Fibroblast of upper back skin (primary cell): ENCODE results near the gene FUT7.
"Not testable (repeated sequence)": the region's sequence is repeated elsewhere in the genome, so short reads cannot be mapped to it uniquely, and the experiment has no call there.

Experiments
- DNase-seq: peaks from one replicate; pipeline ENCODE4 v3.0.0-alpha.2; 2013

Gene FUT7

DNA sequence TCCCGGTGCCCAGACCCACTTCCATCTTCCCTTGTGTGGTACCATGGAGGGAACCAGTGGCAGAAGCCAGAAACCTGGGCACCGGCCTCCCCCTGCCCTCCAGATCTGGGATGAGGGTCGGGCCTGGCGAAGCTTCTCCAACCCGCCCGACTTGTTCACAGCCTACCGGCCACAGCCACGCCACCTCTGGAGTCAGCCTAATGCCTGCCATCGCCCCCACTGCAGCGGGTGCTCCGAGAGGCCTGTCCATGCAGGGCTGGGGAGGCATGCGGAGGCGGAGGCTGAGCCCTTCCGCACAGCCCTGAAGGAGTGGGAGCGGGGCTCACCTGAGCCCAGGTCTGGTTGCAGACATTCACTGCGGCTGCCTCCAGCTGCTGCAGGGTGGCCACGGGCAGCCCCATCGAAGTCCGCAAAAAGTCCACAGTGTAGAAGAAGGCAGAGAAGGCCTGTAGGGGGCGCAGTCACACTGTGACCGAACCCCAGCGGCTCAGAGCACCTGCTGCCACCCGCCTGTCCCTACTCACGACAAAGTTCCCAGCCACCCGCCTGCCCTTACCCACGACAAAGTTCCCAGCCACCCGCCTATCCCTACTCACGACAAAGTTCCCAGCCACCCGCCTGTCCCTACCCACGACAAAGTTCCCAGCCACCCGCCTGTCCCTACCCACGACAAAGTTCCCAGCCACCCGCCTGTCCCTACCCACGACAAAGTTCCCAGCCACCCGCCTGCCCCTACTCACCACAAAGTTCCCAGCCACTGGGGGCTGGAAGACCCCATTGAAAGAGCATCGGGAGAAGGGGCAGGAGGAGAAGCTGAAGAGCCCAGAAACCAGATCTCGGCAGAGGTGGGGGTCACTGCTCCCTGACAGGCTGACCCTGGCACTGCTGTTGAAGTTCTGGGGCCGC lies 17.9 kb upstream of the FUT7 start:
- peak; percentile 24 for DNase-seq

DNA sequence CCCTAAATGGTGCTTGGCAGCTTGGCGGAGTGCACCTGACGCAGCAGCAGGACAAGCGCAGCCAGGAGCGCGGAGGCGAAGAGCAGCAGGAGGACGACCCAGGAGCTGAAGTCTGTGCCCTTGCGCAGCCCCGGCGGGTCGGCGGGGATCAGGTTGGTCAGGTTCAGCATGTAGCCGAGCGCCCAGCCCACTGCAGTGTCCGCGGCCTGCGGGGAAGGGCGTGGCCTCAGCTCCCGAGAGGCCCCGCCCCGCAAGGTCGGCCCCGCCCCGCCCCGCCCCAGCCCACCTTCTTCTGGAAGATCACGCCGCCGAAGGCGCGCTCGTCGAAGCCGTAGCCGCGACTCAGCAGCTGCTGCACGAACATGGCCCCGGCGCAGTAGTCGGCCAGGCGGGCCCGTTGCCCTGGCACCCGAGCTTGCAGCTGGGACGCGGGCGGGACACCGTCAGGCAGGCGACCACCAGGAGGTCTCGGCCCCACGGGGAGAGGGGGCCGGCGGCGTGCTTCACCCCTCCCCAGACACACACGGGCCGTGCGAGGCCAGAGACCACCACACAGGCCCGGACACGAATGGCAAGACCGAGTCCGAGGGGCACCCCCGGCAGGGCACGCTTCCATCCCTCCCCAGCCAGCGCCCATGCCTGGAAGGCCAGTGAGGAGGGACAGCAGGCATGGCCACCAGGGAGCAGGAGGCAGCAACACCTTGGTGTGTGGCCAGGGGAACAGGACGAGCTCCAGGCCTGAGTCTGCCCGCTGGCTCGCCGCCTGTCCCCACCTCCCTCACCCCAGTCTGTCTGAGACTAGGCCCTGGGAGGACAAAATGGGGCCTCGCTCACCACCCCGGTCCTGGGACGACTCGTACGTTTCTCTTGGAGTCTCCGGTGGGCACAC lies 17.0 kb upstream of the FUT7 start:
- no peak for DNase-seq

DNA sequence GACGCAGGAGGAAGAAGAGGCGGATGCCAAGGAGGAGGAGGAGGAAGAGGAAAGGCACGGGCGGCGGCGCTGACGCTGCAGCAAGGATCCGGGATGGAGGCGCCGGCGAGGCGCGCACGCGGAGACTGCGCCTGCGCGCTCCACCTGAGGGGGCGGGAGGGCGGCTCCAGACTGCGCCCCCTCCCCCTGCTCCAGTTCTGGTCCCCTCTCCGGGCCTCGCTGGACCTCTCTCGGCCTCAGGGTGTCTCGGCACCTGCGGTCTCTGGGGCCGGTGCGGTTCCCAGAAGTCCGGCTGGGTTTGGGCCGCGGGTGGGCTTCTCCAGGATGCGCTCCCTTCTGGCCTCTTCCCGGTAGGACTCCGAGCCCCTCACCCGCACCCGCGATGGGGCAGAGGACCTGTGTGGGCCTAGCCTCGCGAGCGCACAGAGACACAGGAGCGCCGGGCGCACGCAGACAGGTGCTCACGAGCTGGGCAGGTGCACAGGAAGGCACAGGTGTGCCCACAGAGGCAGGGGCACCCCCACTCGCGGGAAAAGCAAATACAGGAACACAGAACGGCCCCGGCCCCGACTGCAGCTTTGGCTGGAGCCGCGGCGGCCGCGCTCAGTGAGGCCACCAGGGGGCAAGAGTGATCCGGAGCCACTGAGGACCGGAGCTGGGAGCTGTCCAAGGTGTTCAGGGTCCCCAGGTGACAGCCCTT lies 14.3 kb upstream of the FUT7 start, which contains the start of gene NPDC1:
Gene NPDC1 (minus strand): TSS at position 90 of the 700 bp plus-strand sequence. CDS start 188 bp downstream, outside the sequence.
- DNase-seq, result peak; percentile 56

DNA sequence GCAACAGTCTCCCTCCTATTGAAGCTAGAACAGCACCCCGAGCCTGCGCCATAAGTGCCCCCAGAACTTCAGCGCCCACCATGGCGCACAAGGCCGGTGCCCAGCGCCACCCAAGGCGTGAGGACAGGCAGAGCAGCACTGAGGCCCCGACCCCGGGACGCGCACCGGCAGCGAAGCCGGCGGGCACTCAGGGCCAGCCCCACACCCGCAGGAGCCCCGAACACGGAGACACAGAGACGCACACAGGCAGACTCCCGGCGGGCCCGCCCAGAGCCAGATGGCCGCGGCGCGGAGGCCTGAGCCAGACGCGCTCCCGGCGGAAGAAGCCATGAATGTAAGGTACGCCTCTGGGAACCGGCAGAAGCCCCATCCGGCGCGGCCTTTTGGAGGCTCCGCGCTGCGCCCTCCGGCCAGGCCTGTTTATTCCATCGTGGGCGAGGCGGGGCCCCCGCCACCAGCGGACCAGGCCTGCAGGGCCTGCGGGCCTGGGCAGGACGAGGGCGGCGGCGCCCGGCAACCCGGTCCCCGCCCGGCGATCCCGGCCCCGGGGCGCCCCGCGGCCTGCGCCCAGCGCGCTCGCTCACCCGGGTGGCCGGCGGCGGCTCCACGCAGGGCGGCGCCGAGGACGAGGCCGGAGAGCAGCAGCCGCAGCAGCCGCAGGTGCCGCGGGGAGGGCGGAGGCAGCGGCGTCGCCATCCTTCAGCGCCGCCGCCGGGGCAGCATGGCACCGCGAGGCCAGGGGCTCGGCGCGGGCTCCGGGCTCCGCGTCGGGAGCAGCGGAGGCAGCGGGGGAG lies 13.6 kb upstream of the FUT7 start:
- peak; percentile 19 for DNase-seq

DNA sequence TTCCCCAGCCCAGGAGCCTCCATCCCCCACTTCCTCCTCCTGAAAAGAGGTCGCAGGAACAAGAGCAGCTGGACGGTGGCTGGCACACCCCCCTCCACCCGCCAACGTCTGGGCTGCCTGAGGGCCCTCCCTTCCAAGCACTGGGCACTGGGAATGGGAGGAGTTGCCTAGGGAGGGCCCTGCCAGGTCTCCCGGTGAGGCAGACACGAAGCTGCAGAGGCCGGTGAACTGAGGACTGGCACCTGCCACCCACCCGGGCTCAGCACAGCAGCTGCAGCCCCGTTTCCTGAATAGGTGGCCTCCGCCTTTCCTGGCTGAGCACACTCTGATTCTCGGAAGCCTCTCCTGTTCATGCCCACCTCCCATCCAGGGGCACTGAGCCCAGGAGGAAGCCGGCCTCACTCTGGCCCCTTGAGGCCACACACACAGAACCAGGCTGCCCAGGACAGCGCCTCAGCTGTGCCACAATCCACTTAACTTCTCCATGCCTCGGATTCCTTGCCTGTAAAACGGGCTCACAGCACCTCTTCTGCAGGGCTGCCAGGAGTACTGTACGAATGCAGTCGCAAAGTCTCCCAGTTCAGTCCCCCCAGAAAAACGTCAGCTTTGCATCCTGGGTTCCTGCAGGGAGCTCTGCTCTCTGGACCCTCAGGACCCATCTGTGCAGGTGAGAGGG lies 12.8 kb upstream of the FUT7 start:
- DNase-seq, result no peak

DNA sequence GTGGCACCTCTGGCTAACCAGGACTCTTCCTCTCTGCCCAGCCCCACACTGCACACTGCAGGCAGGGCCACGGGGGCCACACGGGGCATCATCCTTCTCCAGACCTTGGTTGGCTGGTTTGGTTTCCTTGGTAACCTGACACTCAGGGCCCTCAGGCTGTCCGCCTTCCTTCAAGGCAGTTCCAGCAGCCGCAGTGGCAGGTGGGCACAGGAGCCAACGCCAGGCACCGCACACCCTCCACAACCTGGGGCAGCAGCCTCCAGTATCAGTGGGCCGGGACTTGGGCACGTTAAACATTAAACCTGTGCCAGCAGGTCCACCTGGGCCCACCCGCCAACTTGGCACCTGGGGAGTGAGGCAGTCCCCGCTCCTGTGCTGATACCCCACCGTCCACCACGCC lies 12.1 kb upstream of the FUT7 start:
- DNase-seq, result no peak

DNA sequence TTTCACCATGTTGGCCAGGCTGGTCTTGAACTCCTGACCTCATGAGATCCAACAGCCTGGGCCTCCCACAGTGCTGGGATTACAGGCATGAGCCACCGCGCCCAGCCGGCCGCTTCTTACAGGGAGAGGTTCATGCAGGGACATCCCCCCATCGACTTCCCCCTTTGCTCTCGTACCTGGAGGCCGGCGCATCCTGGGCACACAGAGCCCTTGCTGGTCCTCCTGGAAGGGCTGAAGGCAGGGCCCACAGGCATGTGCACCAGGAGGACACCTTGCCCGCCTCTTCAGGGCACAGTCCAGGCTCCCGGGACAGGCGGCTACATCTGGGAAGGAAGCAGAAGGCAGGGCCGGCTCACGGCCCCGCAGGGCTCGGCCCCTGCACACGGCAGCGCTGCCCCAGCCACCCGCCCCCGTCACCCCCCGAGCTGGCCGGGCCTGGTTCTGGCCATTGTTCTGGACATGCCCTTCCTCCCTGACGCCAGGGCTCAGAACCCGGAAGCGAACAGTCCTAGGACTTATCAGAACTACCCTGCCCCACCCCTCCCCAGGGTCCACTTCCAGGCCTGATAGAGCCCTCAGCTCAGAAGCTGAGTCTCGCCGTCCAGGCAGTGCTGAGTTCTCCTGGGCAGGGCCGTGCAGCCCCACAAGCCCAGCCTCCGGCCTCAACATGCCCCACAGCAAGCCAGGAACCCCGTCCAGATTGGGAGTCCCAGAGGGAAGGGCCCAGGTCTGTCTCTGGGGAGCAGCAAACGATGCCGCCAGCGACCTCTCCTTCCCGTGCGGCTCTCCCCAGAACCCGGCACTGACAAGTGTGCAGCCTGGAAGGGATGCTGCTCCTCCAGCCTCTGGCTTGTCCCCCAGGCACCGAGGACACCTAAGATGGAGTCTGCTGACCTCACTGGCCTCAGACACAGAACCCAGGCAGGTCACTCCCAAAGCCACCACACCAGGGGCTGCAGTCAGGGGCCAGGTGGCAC lies 11.2 kb upstream of the FUT7 start:
- no peak for DNase-seq

DNA sequence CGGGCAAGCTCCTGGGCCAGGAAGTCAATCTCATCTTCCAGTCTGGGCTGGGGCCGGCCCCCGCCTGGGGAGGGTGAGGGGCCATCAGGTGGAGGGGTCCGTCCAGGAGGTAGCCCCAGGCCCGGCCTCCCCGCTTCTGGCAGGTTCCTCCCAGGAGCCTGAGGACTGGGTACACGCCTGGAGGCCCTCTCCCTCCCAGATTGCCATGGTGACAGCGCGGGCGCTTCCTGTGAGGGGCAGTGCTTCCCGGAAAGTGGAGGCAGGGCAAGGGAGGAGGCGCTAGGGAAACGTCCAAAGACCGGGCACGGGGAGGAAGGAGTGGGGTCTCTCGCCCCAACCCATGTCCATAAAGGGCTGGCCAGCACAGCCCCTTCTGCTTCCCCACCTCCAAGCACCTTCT lies 9.2 kb upstream of the FUT7 start:
- no peak for DNase-seq

DNA sequence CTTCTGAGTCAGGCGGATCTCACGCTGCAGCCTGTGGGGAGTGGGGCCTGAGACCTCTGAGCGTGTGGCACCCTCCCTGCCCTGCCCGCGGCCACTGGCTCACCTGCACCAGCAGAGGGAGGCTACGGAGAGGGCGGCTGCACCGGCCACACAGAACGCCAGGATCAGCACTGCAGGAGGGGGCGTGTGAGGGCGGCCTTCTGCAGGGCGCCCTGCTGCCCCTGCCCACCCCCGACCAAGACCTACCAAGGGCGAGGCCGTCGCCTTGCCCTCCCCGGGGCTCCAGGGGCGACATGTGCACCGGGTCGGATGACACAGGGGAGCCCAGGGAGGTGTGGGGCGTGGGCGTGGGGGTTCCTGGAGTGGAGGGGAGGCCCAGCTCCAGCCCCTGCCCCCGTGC lies 8.7 kb upstream of the FUT7 start:
- DNase-seq, result no peak

DNA sequence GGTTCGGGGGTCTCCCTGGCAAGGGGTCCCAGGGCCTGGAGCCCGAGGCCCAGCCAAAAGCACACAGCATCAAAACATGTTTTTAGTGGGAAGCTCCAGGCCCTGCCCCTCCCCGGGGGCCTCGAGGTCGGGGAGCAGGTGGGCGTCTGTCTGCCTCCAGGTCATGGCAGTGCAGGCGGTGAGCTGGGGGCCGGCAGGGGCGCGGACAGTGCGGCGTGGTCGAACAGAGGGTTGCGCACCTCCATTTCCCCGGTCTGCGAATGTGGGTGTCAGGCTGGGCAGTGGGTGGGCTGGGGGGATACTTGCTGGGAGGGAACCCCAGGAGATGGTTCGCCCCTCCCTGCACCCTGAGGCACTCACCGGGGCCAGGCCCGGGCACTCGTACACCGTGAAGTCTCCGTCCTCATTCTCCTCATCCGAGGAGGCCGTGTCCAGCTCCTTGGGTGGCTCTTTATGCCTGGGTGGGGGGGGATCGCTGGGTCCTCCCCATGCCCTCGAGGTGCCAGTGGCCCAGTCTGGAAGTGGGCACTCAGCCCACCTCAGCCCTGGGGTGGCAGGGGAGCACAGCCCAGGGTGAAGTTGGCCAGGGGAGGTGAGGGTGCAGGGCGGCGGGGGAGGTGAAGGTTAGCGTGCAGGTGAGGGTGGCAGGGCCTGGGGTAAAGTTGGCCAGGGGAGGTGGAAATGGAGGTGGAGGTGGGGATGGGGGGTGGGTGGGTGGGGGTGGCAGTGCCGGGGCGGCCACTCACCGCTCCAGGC lies 7.9 kb upstream of the FUT7 start:
- no peak for DNase-seq

DNA sequence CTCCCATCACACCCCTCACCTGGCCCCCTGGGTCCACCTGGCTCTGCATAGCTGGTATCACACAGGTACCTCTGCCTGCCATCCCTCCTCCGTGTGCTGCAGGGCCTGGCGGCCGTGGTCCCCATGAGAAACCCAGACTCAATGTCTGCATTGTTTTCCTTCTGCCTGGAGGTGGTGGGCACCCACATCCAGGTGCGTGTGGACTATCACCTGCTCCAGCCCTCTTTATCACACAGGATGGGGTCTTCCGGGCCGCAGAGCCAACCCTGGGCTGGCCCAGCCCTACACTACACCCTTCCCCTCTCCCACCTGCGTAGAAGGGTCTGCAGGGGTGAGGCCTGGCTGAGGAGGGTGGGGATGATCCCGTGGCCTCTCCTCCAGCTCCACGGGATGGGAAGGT lies 7.0 kb upstream of the FUT7 start:
- DNase-seq, result no peak

DNA sequence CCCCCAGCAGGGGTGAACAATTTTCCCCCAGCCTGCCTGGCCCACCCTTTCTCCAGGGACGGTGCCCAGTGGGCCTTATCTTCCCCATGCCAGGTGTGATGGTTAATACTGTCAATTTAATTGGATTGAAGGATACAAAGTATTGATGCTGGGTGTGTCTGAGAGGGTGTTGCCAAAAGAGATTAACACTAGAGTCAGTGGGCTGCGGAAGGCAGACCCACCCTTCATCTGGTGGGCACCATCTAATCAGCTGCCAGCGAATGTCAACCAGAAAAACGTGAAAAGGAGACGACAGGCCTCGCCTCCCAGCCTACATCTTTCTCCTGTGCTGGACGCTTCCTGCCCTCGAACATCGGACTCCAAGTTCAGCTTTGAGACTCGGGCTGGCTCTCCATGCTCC lies 5.6 kb upstream of the FUT7 start:
- DNase-seq, result no peak

DNA sequence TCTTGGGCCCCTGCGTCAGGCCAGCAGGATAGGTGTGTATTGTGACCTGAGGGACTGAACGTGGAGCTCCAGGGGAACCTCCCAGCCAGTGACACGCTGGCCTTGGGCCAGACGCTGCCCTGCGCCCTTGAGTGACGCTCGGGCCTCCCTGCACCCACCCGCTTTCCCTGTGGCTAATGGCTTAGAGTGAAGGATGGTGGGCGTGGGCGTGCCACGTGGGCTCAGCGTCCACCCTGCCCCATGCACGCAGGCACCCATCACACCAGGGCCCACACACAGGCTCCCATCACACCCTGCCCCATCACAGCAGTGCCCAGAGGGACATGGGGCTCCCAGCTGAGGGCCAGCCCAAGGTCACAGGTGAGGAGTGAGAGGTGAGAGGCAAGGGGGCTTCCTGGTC lies 5.1 kb upstream of the FUT7 start:
- no peak for DNase-seq

DNA sequence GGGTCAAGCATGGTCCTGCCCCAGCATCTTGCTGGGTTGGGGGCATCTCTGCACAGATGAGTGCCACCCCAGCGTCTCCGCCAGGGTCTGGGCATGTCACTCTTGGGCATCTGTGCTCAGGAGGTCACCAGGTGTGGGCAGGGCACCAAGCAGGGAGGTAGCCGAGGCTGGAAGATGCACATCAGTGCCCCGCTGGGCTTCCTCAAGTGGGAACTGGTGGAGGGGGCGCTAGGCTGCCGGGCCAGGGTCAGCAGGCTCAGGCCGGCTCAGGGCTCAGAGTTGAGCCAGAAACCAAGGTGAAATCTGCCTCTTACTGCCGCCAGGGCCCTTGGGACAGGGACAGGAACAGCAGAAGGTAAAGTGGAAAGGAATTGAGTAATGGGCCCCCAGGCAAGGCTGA lies 4.0 kb upstream of the FUT7 start:
- no peak for DNase-seq

DNA sequence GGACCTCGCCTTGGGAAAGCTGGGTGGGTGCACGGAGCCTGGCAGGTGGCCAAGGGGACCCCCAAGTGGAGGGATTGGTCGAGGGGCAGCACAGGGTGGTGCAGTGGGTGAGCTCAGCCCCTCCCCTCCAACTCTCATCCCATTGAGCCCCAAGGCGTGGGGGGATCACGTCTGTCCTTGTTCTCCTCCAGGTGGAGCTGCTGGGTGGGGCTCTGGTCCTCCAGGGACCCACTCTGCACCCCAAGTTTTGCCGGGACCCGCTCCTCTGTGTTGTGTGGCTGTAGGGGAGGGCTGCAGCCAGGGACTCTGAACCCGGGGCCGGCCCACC lies 3.6 kb upstream of the FUT7 start:
- no peak for DNase-seq

DNA sequence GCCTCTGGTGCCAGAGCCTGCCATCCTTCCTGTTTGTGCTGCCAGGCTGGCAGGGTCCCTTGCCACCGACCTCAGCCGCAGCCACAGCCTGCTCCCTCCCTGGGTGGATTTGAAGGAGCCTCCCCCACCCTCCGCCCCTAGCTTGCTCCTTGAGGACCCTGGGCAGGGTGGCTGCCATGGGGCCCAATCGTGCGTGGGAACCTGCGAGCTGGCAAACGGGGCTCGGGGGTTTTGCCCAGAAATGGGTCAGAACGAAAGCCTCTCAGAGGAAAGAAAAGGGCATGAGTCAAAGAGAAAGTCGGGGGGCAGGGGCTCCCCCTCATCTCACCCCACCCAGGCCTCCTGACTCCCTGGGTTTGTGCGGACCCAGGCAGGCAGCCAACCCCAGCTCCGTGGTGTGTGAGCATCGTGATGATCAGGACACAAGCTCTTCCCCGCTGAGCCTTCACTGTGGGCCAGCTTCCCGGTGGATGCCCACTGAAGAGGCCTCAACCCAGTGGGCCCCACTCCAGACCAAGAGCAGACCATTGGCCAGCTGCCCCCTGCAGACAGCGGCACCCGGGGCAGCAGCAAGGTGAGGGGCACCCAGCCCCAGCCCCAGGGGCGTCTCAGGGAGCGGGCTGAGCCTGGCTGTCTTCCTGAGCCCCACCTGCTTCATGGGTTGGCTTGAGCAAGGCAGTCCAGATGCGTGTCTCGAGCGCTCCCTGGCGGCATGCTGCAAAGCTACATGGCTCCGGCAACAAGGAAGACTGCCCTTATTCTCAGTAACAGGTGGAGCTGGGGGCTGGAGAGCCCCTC lies 3.0 kb upstream of the FUT7 start:
- DNase-seq, result peak; percentile 70

DNA sequence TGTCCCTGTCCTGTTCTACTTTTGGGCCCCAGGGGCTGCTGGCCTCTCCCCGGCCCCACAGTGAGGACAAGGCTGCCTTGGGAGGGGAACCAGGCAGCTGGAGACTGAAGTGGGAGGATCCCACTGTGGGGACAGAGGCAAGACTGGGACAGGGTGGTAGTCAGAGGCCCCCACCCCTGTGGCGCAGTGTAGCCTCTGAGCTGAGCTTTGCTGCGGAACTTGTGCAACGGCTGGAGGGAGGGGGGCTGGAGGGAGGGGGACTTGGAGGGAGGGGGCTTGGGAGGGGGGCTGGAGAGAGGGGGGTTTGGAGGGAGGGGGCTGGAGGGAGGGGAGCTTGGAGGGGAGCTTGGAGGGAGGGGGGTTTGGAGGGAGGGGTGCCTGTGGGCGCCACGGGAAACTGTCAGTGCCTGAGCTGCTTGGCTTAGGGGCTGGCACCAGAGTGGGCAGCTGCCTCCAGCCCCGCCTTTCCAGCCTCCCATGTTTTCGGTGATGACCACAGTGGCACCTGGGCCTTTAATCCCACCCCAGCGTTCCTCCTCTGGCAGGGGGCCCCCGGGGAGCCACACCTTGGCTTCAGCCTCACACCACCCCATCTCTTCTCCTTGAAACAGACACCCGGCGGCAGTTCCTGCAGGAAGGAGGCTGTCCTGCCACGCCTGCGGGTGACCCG lies 2.3 kb upstream of the FUT7 start:
- DNase-seq, result no peak

DNA sequence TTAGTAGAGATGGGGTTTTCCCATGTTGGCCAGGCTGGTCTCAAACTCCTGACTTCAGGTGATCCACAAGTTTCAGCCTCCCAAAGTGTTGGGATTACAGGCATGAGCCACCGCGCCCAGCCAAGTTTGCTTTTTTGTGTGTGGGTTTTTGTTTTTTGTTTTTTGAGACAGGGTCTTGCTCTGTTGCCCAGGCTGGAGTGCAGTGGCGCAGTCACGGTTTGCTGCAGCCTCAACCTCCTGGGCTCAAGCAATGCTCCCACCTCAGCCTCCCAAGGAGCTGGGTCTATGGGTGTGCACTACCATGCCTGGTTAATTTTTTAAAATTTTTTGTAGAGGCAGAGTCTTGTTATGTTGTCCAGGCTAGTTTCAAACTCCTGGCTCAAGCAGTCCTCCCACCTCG lies 1.6 kb upstream of the FUT7 start:
- not testable (repeated sequence) for DNase-seq
